Muscle of leg (tissue), 11 donors: ENCODE measurements around the gene PHF19. TPM values are rescaled to one million over a fixed set of nuclear protein-coding genes. Genes with fewer than 3 reads are reported as not detected.

ENCODE experiments used
- DNase-seq: peaks from one replicate; pipeline ENCODE4 v3.0.0; 2013
- H3K27ac ChIP-seq: one replicate; pipeline ENCODE4 v1.5.1; 2013; ENCODE audit warnings: mild to moderate bottlenecking, low read length, control low read depth
- H3K27me3 ChIP-seq: one replicate; pipeline ENCODE4 v1.6.1; 2013; ENCODE audit warnings: low read length; ENCODE audit not compliant: control insufficient read depth, insufficient read depth
- H3K36me3 ChIP-seq: one replicate; pipeline ENCODE4 v1.6.1; 2013; ENCODE audit warnings: low read length; ENCODE audit not compliant: control insufficient read depth, insufficient read depth
- H3K4me1 ChIP-seq: one replicate; pipeline ENCODE4 v1.6.1; 2013; ENCODE audit warnings: low read length; ENCODE audit not compliant: control insufficient read depth, insufficient read depth
- H3K4me3 ChIP-seq: one replicate; pipeline ENCODE4 v1.5.1; 2013; ENCODE audit warnings: low read length, control low read depth
- H3K9me3 ChIP-seq: replicated peaks from 2 replicates; pipeline ENCODE4 v1.6.1; 2013; ENCODE audit warnings: low read depth, low read length; ENCODE audit not compliant: control insufficient read depth
- WGBS: methylation state at CpG from one replicate; pipeline ENCODE4 v1.1.5; 2013; ENCODE audit warnings: missing lambda C conversion rate; ENCODE audit not compliant: insufficient coverage; 5-methylcytosine and 5-hydroxymethylcytosine counted together
- polyA plus RNA-seq, 8 donors: library from polyadenylated mRNA; unstranded; fragments of 120-200 nt; gene quantifications; one replicate each; pipeline versions ENCODE4 v1.2.1 to v1.2.3, GENCODE V29; 2013; ENCODE audit warnings: inconsistent platforms in 1 of 8, low replicate concordance in 1 of 8; ENCODE audit not compliant: insufficient read length in 8 of 8, insufficient read depth in 1 of 8
- total RNA-seq: library from RNA; stranded (reverse); fragments of 120-200 nt; gene quantifications from one replicate; pipeline ENCODE4 v1.2.4, GENCODE V29; 2013

Gene PHF19
- total and polyA plus RNA-seq, 9 donors, result 31.5 to 41.0 (median 38.3) TPM

DNA sequence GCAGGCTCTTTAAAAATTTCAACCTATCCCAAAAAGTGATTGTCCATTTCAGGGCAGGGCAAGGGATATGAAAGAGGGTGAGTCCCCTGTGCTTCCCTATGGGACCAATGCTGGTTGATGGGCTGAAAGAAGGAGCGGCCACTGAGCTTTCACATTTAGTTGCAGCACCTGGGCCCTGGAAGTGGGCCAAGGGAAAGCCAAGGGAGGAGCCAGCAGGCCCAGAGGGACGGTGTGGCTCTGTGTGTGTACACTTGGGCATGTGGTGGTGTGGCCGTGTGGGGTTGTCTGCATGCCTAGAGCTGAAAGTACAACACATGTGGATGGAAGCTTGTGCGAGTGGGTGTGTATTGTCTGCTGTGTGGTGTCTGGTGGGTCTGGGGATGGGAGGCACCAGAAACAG is 20.3 kb downstream of the PHF19 start:
- no peak for DNase-seq
- no peaks in the 10 kb centered on the region for H3K9me3 ChIP-seq
- peaks cover 27% of the 10 kb centered on the region for H3K4me1 ChIP-seq
- 55% methylated on average over 3 of the region's 4 CpGs for WGBS
- no peak overlapping the region for H3K27ac ChIP-seq
- no peak overlapping the region for H3K4me3 ChIP-seq
- no peaks in the 10 kb centered on the region for H3K27me3 ChIP-seq
- H3K36me3 ChIP-seq, result peaks cover 72% of the 10 kb centered on the region

DNA sequence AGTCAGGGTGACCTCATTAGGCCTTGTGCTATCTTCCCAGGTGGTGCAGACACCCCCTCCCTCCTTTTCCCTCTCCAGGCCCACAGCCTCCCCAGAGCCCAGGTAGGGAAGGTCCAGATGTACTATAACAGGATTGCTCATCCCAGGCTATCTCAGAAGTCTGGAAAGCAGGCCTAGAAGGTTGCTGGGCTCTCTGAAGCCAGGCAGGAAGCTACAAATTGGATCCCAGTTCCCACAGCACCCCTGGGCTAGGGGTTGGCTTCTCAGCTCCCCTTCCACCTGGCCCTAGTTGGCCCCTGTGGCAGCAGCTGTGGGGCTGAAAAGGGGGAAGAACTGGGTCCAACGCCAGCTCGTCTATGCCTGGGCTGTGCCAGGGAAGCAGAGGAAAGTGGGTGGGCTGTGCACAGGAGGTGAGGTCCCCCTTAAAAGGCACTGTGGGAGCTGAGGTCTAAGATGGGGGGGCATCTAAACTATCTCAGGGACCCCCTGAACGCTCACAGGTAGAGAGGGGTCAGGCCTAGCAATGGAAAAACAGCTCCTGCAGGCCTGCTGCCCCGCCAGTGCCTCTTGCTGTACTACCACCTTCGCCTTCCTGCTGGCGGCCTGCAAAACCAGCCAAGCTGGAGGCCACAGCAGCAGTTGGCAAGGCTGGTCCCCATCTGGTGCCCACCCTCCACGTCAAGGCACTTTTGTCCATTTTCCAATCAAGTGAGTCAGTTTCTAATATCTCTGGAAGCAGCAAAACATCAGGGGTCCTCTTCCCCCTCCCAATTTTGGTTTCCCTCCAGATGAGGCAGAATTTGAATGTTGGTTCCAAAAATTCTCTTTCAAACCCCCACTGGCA is 20.9 kb downstream of the PHF19 start:
- WGBS, result 78% methylated on average over 7 of the region's 7 CpGs
- H3K4me1 ChIP-seq, result peaks cover 27% of the 10 kb centered on the region
- no peak overlapping the region for H3K27ac ChIP-seq
- no peak overlapping the region for H3K4me3 ChIP-seq
- no peaks in the 10 kb centered on the region for H3K27me3 ChIP-seq
- DNase-seq, result peak; percentile 8
- no peaks in the 10 kb centered on the region for H3K9me3 ChIP-seq
- peaks cover 72% of the 10 kb centered on the region for H3K36me3 ChIP-seq

- Histone ChIP-seq H3K27ac (no peak overlapping the region), H3K4me3 (no peak overlapping the region), H3K4me1 (peaks cover 25% of the 10 kb centered on the region), H3K9me3 (no peaks in the 10 kb centered on the region), H3K27me3 (no peaks in the 10 kb centered on the region), H3K36me3 (peaks cover 63% of the 10 kb centered on the region)
- DNase-seq, result peak; percentile 0
- no CpG with 5 or more reads among the region's 3 CpGs for WGBS
Observed at GRCh38 chr9:120854596-120855327, 22.2 kb downstream of the PHF19 start.

DNA sequence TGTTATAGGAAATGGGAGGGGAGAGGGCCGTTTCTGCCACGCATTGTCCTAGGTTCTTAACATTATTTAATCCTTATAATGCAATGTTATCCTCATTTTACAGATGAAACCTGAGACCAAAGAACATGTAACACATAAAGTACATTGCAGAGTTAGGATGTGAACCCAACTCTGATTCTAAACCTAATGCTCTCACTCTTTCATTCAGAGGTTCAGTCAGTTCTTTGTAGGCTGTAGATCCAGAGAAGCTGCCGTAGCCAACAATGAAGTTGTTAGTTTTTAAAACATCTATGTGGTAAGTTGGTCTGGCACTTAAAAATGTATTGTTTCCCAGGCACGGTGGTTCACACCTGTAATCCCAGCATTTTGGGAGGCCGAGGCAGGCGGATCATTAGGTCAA is 23.8 kb downstream of the PHF19 start:
- Histone ChIP-seq H3K9me3 (no peaks in the 10 kb centered on the region), H3K4me3 (no peak overlapping the region), H3K27me3 (no peaks in the 10 kb centered on the region), H3K4me1 (peaks cover 20% of the 10 kb centered on the region), H3K36me3 (peaks cover 56% of the 10 kb centered on the region), H3K27ac (no peak overlapping the region)
- 77% methylated on average over 3 of the region's 6 CpGs for WGBS
- no peak for DNase-seq

GRCh38 chr9:120852240-120853010 is 24.6 kb downstream of the PHF19 start:
- no peaks in the 10 kb centered on the region for H3K9me3 ChIP-seq
- no peak overlapping the region for H3K27ac ChIP-seq
- H3K36me3 ChIP-seq, result peaks cover 48% of the 10 kb centered on the region
- no peak overlapping the region for H3K4me3 ChIP-seq
- H3K27me3 ChIP-seq, result no peaks in the 10 kb centered on the region
- WGBS, result 69% methylated on average over 2 of the region's 5 CpGs
- DNase-seq, result no peak
- peaks cover 15% of the 10 kb centered on the region for H3K4me1 ChIP-seq

DNA sequence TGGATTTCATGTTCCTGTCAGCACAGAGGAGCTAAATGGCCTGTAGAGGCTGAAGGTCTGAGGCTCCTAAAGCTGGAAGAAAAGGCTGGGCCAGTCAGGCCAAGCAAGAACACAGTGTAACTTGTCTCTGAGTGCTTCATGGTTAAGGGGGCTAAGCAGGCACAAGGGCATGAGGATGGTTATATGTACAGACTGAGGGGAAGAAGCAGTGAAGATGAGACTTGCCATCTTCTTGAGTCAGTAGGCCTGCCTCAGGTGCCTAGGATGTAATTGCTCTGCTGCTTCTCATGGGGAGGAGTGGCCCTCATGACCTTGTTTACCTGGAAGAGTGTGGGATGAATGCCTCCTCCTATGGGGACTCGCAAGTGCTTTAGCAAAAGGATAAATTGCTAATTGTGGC is 25.5 kb downstream of the PHF19 start:
- Histone ChIP-seq H3K4me3 (no peak overlapping the region), H3K36me3 (peaks cover 42% of the 10 kb centered on the region), H3K4me1 (peaks cover 9% of the 10 kb centered on the region), H3K27ac (no peak overlapping the region), H3K9me3 (no peaks in the 10 kb centered on the region), H3K27me3 (no peaks in the 10 kb centered on the region)
- WGBS, result 100% methylated on average over 1 of the region's 1 CpG
- DNase-seq, result no peak

- Histone ChIP-seq H3K9me3 (no peaks in the 10 kb centered on the region), H3K4me1 (no peaks in the 10 kb centered on the region), H3K36me3 (peaks cover 42% of the 10 kb centered on the region), H3K27ac (no peak overlapping the region), H3K27me3 (no peaks in the 10 kb centered on the region), H3K4me3 (no peak overlapping the region)
- 93% methylated on average over 1 of the region's 3 CpGs for WGBS
- no peak for DNase-seq
Observed at GRCh38 chr9:120850315-120850714, 26.7 kb downstream of the PHF19 start.

DNA sequence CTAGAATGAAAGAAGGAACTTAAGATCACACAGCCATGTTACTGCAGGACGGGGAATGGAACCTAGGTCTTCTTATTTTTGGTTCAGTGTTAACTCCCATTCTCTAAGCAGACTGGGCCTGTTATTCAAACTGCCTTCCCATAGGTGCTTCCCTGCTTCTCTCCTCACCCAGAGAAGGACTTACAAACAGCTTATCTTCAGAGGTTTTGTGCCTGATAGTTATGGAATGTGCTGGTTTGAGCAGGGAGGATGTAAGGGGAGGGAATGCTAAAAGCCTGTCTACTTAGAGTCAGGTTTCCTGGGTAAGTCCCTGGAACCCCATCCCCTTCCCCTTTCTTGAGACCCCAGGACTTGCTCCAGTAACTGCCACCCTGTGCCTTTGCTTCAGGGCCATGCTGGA is 30.1 kb downstream of the PHF19 start:
- no peak overlapping the region for H3K27ac ChIP-seq
- H3K36me3 ChIP-seq, result peaks cover 33% of the 10 kb centered on the region
- no peaks in the 10 kb centered on the region for H3K9me3 ChIP-seq
- peaks cover 10% of the 10 kb centered on the region for H3K4me1 ChIP-seq
- no peaks in the 10 kb centered on the region for H3K27me3 ChIP-seq
- H3K4me3 ChIP-seq, result no peak overlapping the region
- no peak for DNase-seq
- WGBS, result no CpG with 5 or more reads among the region's 1 CpG

DNA sequence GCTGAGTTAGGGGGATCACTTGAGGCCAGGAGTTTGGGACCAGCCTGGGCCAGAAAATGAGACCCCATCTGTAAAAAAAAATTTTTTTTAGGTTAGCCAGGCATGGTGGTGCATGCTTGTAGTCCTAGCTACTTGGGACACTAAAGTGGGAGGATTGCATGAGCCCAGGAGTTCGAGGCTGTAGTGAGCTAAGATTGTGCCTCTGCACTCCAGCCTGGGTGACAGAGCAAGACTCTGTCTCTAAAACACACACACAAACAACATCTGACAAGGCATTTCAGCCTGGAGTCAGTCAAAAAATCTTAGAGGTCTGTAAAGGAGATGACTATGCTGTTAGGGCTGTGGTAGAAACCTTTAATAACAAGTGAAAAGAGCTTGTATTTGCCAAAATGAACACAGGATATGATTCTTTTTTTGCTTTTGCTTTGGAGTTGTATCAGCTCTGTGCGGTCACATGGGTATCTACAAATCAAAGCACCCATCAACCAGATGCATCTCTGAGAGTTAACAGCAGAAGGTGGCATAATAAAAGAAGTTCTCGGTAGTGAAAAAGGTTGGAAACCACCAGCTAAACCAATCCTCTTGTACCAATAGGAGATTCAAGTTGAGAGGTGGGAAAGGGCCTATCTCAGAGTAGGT is 30.6 kb downstream of the PHF19 start:
- H3K4me3 ChIP-seq, result no peak overlapping the region
- no peak overlapping the region for H3K27ac ChIP-seq
- H3K9me3 ChIP-seq, result no peaks in the 10 kb centered on the region
- no peak for DNase-seq
- no peaks in the 10 kb centered on the region for H3K27me3 ChIP-seq
- no CpG with 5 or more reads among the region's 3 CpGs for WGBS
- peaks cover 13% of the 10 kb centered on the region for H3K4me1 ChIP-seq
- peaks cover 28% of the 10 kb centered on the region for H3K36me3 ChIP-seq
